ENCODE data around the gene SNCB. TPM values are rescaled to one million over a fixed set of nuclear protein-coding genes. Genes with fewer than 3 reads are reported as not detected.

The SNCB gene
- total RNA-seq, 2 experiments from 2014 or later: not detected

GRCh38 chr5:176590035-176590717 lies 40.2 kb downstream of the SNCB start:
- Histone ChIP-seq H3K4me1 (ENCODE audit: insufficient read depth, low read length) (no peaks in the 10 kb centered on the region), H3K27me3 (ENCODE audit: control insufficient read depth in 1 of 2, insufficient read depth in 2 of 2, low read length in 2 of 2) (no peaks in the 10 kb centered on the region), H3K36me3 (ENCODE audit: insufficient read depth, low read length) (no peaks in the 10 kb centered on the region), H3K4me3 (ENCODE audit: low read length) (no peak overlapping the region), H3K27ac (ENCODE audit: low read depth in 1 of 2, low read length in 2 of 2) (no peak overlapping the region), H3K9me3 (ENCODE audit: control insufficient read depth in 1 of 2, insufficient read depth in 1 of 2, low read length in 2 of 2) (peaks cover 3 to 22% of the 10 kb centered on the region in 2 experiments)
- Mint-ChIP-seq H3K4me1 (ENCODE audit: low read depth) (no peaks in the 10 kb centered on the region), H3K9me3 (peaks cover 4% of the 10 kb centered on the region), H3K27me3 (no peaks in the 10 kb centered on the region), H3K36me3 (ENCODE audit: low read depth) (no peaks in the 10 kb centered on the region), H3K4me3 (no peak overlapping the region), H3K27ac (no peak overlapping the region)
- ATAC-seq (ENCODE audit: poor library complexity) (no peak), DNase-seq (no peak)
- intact Hi-C loops (cut with DNase I, micrococcal nuclease): no loop called here
- CTCF ChIA-PET: no interaction called here
- no peak for TF ChIP-seq CTCF (IDR thresholded peaks at IDR 0.05)
- POLR2A ChIA-PET: no interaction called here

- H3K27ac ChIP-seq (ENCODE audit: low read depth in 1 of 2, low read length in 2 of 2): no peak overlapping the region
- no peak overlapping the region for H3K4me3 ChIP-seq (ENCODE audit: low read length)
- POLR2A ChIA-PET: no interaction called here
- DNase-seq (no peak), ATAC-seq (ENCODE audit: poor library complexity) (no peak)
- Mint-ChIP-seq H3K27me3 (no peaks in the 10 kb centered on the region), H3K36me3 (ENCODE audit: low read depth) (no peaks in the 10 kb centered on the region), H3K27ac (no peak overlapping the region), H3K9me3 (peaks cover 5% of the 10 kb centered on the region), H3K4me1 (ENCODE audit: low read depth) (no peaks in the 10 kb centered on the region), H3K4me3 (no peak overlapping the region)
- no peaks in the 10 kb centered on the region for H3K27me3 ChIP-seq (ENCODE audit: control insufficient read depth in 1 of 2, insufficient read depth in 2 of 2, low read length in 2 of 2)
- H3K4me1 ChIP-seq (ENCODE audit: insufficient read depth, low read length): no peaks in the 10 kb centered on the region
- intact Hi-C loops (cut with DNase I, micrococcal nuclease): no loop called here
- no peak for TF ChIP-seq CTCF (IDR thresholded peaks at IDR 0.05)
- CTCF ChIA-PET: no interaction called here
- H3K9me3 ChIP-seq (ENCODE audit: control insufficient read depth in 1 of 2, insufficient read depth in 1 of 2, low read length in 2 of 2): peaks cover 12 to 32% of the 10 kb centered on the region in 2 experiments
- no peaks in the 10 kb centered on the region for H3K36me3 ChIP-seq (ENCODE audit: insufficient read depth, low read length)
Observed at GRCh38 chr5:176589039-176589769, 41.1 kb downstream of the SNCB start.

GRCh38 chr5:176588297-176588696 lies 42.0 kb downstream of the SNCB start:
- no peak for ATAC-seq (ENCODE audit: poor library complexity)
- no peak overlapping the region for H3K27ac Mint-ChIP-seq
- CTCF ChIA-PET: no interaction called here

More at GRCh38 chr5:176588297-176588696, 42.0 kb downstream of the SNCB start:
- no peaks in the 10 kb centered on the region for H3K36me3 Mint-ChIP-seq (ENCODE audit: low read depth)
- peaks cover 5% of the 10 kb centered on the region for H3K9me3 Mint-ChIP-seq
- no peak overlapping the region for H3K4me3 Mint-ChIP-seq
- no peaks in the 10 kb centered on the region for H3K4me1 Mint-ChIP-seq (ENCODE audit: low read depth)
- H3K27me3 Mint-ChIP-seq: no peaks in the 10 kb centered on the region
- TF ChIP-seq CTCF (IDR thresholded peaks at IDR 0.05): no peak
- Histone ChIP-seq H3K27ac (ENCODE audit: low read depth in 1 of 2, low read length in 2 of 2) (no peak overlapping the region), H3K9me3 (ENCODE audit: control insufficient read depth in 1 of 2, insufficient read depth in 1 of 2, low read length in 2 of 2) (peaks cover 15 to 41% of the 10 kb centered on the region in 2 experiments), H3K36me3 (ENCODE audit: insufficient read depth, low read length) (no peaks in the 10 kb centered on the region), H3K4me1 (ENCODE audit: insufficient read depth, low read length) (no peaks in the 10 kb centered on the region), H3K27me3 (ENCODE audit: control insufficient read depth in 1 of 2, insufficient read depth in 2 of 2, low read length in 2 of 2) (no peaks in the 10 kb centered on the region), H3K4me3 (ENCODE audit: low read length) (no peak overlapping the region)
- intact Hi-C loops (cut with DNase I, micrococcal nuclease): no loop called here
- DNase-seq: no peak
- POLR2A ChIA-PET: no interaction called here

Measured in CD4-positive, alpha-beta T cell (primary cell).